H1 (cell line): ENCODE measurements around the gene KCNQ1.

Experiments
- CEBPB ChIP-seq: IDR thresholded peaks from 2 replicates; pipeline ENCODE4 v1.6.1; 2012; ENCODE audit warnings: low read depth, low read length
- CHD2 ChIP-seq: IDR thresholded peaks from 2 replicates; pipeline ENCODE4 v1.6.1; 2012; ENCODE audit warnings: low read length, improper control_type of control experiment
- EP300 ChIP-seq, 2 experiments: IDR thresholded peaks; 1 replicate in 1 of 2; 2 replicates in 1 of 2; pipeline ENCODE4 v1.6.1; 2011 to 2012; ENCODE audit warnings: low read depth in 2 of 2, low read length in 2 of 2, mild to moderate bottlenecking in 2 of 2, borderline replicate concordance in 1 of 2, inconsistent platforms in 1 of 2, moderate library complexity in 1 of 2
- EZH2 ChIP-seq: fragments of 200-600 bp; sonication (generic); IDR thresholded peaks from 2 replicates; pipeline ENCODE4 v1.7.1; 2012; ENCODE audit warnings: low read depth, mild to moderate bottlenecking, moderate library complexity, low read length, inconsistent platforms; ENCODE audit not compliant: severe bottlenecking
- JUN ChIP-seq: IDR thresholded peaks from 2 replicates; pipeline ENCODE4 v1.6.1; 2011; ENCODE audit warnings: low read depth, mild to moderate bottlenecking, improper control_type of control experiment, low read length
- POLR2A ChIP-seq, 2 experiments: IDR thresholded peaks; 1 replicate in 1 of 2; 2 replicates in 1 of 2; pipeline ENCODE4 v1.6.1; 2011; ENCODE audit warnings: low read depth in 2 of 2, low read length in 2 of 2, mild to moderate bottlenecking in 2 of 2; ENCODE audit errors: control extremely low read depth in 1 of 2
- POLR2AphosphoS5 ChIP-seq: IDR thresholded peaks from 2 replicates; pipeline ENCODE4 v1.6.1; 2011; ENCODE audit warnings: low read depth, low read length
- RBBP5 ChIP-seq: IDR thresholded peaks from 2 replicates; pipeline ENCODE4 v1.7.1; 2012; ENCODE audit warnings: low read depth, mild to moderate bottlenecking, inconsistent platforms, low read length, moderate library complexity, borderline replicate concordance
- SIN3A ChIP-seq, 2 experiments: IDR thresholded peaks in 1 of 2; conservative IDR thresholded peaks in 1 of 2; 2 replicates each; pipeline ENCODE4 v1.6.1; 2011 to 2012; ENCODE audit warnings: low read length in 2 of 2, improper control_type of control experiment in 1 of 2, low read depth in 1 of 2, mild to moderate bottlenecking in 1 of 2
- SP2 ChIP-seq: IDR thresholded peaks from 2 replicates; pipeline ENCODE4 v1.6.1; 2012; ENCODE audit warnings: mild to moderate bottlenecking, low read length, inconsistent platforms
- SP4 ChIP-seq: IDR thresholded peaks from 2 replicates; pipeline ENCODE4 v1.6.1; 2012; ENCODE audit warnings: low read length, inconsistent platforms
- TBP ChIP-seq: IDR thresholded peaks from 2 replicates; pipeline ENCODE4 v1.6.1; 2011; ENCODE audit warnings: low read depth, low read length, improper control_type of control experiment
- TF ChIP-seq, protein P1 (sequence below), 3 experiments: IDR thresholded peaks; 1 replicate in 2 of 3; 2 replicates in 1 of 3; pipeline versions ENCODE4 v1.5.1 to v1.6.1; 2011; ENCODE audit warnings: low read length in 3 of 3, mild to moderate bottlenecking in 3 of 3, inconsistent platforms in 2 of 3, low read depth in 1 of 3, moderate library complexity in 1 of 3; ENCODE audit not compliant: insufficient read depth in 1 of 3; ENCODE audit errors: control extremely low read depth in 1 of 3

DNA sequence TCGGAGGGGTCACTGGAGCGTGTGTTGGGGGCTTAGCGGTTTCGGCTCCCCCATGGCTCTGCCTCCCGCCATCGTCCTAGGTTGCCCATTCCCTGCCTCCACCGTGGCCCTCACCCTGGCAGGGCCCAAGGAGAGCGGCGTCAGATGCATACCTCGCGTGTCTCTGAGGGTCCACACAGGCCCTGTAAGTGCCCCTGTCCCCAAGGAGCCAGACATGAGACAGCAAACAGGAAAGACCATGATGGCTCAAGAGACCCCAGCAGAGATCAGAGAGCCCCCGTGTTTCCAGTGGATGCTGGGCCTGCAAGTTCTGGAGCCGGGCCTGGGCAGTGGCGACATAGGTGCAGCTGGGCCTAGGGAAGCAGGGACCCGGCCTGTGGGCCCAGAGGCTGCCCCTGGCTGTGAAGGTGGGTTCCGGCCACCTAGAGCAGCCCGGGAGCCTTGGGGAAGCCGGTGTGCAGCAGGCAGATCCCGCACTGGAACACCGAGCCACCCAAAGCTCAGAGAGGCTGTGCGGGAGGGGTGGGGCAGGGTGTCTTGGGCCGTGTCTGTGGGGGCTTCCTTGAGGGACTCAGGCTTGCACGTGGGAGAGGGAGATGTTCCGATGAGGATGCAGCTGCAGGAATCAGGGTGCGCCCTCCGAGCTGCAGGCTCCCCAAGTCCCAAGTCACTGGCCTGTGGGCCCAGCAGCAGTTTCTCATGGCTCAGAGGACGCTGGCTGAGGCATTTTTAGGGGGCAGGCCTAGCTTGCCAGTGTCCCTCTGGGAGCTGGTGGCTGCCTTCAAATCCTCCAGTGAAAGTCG lies 128.6 kb downstream of the KCNQ1 start:
- TF ChIP-seq CEBPB (no peak), EZH2 (no peak), RBBP5 (no peak), CHD2 (no peak), TBP (no peak), POLR2AphosphoS5 (no peak), EP300 (IDR thresholded peaks at IDR 0.05; ENCODE audit: borderline replicate concordance in 1 of 2, low read depth in 2 of 2, low read length in 2 of 2) (no peak), JUN (no peak), POLR2A (IDR thresholded peaks at IDR 0.05; ENCODE audit: control extremely low read depth in 1 of 2, low read depth in 2 of 2, low read length in 2 of 2) (no peak), SP4 (no peak), SIN3A (conservative IDR thresholded peaks at IDR 0.05 in 1 of 2, IDR thresholded peaks at IDR 0.05 in 1 of 2; ENCODE audit: low read depth in 1 of 2, low read length in 2 of 2) (no peak), SP2 (no peak)
- TF ChIP-seq, protein P1, sequence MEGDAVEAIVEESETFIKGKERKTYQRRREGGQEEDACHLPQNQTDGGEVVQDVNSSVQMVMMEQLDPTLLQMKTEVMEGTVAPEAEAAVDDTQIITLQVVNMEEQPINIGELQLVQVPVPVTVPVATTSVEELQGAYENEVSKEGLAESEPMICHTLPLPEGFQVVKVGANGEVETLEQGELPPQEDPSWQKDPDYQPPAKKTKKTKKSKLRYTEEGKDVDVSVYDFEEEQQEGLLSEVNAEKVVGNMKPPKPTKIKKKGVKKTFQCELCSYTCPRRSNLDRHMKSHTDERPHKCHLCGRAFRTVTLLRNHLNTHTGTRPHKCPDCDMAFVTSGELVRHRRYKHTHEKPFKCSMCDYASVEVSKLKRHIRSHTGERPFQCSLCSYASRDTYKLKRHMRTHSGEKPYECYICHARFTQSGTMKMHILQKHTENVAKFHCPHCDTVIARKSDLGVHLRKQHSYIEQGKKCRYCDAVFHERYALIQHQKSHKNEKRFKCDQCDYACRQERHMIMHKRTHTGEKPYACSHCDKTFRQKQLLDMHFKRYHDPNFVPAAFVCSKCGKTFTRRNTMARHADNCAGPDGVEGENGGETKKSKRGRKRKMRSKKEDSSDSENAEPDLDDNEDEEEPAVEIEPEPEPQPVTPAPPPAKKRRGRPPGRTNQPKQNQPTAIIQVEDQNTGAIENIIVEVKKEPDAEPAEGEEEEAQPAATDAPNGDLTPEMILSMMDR (IDR thresholded peaks at IDR 0.05; ENCODE audit: control extremely low read depth in 1 of 3, insufficient read depth in 1 of 3, low read depth in 1 of 3, low read length in 3 of 3): no peak
